Fibroblast of lung (primary cell): ENCODE results near the gene ZNF189.

ENCODE experiments used
- EZH2 ChIP-seq: IDR thresholded peaks from 2 replicates; pipeline ENCODE4 v1.5.1; 2012; ENCODE audit warnings: low read length, control low read depth, mild to moderate bottlenecking; ENCODE audit errors: missing control alignments
- TF ChIP-seq, protein P1 (sequence below), 2 donors: IDR thresholded peaks in 1 of 2; conservative IDR thresholded peaks in 1 of 2; 1 replicate in 1 of 2; 2 replicates in 1 of 2; pipeline ENCODE4 v1.5.1; 2011 to 2012; ENCODE audit warnings: low read length in 2 of 2, control low read depth in 1 of 2, inconsistent platforms in 1 of 2, low read depth in 1 of 2, mild to moderate bottlenecking in 1 of 2

DNA sequence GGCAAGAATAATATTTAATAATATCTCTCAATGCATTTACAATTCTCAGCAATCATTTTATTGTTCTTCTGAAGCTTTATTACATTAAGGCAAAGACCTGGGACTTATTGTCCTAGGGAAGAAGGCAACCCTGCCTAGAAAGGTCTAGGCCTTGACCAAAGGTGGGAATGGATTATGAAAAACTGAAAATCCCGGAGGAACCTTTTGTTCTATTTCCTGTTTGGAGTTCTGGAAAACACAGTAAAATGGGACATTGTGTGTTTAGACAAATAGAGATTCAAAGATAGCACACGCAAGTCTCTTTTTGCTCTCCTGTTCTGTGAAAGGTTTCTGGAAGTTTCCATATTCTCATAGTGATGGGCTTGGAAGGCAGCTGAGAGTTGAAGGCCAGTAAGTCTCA lies 45.0 kb upstream of the ZNF189 start:
- TF ChIP-seq EZH2, result no peak
- TF ChIP-seq, protein P1, sequence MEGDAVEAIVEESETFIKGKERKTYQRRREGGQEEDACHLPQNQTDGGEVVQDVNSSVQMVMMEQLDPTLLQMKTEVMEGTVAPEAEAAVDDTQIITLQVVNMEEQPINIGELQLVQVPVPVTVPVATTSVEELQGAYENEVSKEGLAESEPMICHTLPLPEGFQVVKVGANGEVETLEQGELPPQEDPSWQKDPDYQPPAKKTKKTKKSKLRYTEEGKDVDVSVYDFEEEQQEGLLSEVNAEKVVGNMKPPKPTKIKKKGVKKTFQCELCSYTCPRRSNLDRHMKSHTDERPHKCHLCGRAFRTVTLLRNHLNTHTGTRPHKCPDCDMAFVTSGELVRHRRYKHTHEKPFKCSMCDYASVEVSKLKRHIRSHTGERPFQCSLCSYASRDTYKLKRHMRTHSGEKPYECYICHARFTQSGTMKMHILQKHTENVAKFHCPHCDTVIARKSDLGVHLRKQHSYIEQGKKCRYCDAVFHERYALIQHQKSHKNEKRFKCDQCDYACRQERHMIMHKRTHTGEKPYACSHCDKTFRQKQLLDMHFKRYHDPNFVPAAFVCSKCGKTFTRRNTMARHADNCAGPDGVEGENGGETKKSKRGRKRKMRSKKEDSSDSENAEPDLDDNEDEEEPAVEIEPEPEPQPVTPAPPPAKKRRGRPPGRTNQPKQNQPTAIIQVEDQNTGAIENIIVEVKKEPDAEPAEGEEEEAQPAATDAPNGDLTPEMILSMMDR (conservative IDR thresholded peaks at IDR 0.05 in 1 of 2, IDR thresholded peaks at IDR 0.05 in 1 of 2; ENCODE audit: low read depth in 1 of 2, low read length in 2 of 2), result no peak
